Measurements from ENCODE around the gene ZDHHC13.

DNA sequence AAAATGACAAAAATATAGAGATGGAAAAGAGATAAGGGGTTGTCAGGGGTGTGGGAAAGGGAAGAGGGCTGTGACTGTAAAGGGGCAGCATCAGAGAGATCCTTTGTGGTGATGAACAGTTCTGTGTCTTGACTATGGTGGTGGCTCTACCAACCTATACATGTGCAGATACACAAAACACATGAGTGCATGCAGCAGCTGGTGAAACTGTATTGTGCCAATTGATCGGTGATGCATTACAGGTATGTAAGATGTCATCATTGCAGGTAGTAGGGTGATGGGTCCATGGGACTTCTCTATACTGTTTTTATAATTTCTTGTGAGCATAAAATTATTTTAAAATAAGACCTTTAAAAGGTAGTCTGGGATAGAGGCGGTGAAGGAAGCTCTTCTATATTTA, 24.1 kb upstream of the ZDHHC13 start:
- TF ChIP-seq CTCF (conservative IDR thresholded peaks at IDR 0.05) (no peak), EZH2 (IDR thresholded peaks at IDR 0.05; ENCODE audit: low read depth) (no peak)

Measured in PC-9 (cell line).